GM18526 (cell line): Measurements from ENCODE around the gene LIN37.

Experiments
- POLR2A ChIP-seq: IDR thresholded peaks from 3 replicates; pipeline ENCODE4 v1.6.1; 2011; ENCODE audit not compliant: insufficient read length; ENCODE audit errors: extremely low read depth

The LIN37 gene

DNA sequence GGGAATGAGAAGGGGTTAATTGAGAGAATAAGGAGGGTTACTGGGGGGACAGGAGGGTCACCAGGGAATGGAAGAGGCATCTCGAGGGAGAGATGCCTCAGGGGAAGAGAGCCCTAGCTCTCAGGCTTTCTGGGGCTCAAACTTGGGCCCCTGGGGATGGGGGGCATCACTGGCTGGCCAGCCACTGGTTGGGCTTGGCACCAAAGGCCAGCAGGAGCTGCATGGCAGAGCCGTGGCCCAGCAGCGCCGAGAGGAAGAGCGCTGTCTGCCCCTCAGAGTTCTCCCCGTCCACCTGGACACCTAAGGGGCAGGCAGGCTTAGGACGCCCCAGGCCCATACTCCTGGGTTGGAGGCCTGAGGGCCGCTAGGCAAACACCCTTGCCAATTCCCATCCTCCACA, 44.5 kb downstream of the LIN37 start:
- no peak for TF ChIP-seq POLR2A

DNA sequence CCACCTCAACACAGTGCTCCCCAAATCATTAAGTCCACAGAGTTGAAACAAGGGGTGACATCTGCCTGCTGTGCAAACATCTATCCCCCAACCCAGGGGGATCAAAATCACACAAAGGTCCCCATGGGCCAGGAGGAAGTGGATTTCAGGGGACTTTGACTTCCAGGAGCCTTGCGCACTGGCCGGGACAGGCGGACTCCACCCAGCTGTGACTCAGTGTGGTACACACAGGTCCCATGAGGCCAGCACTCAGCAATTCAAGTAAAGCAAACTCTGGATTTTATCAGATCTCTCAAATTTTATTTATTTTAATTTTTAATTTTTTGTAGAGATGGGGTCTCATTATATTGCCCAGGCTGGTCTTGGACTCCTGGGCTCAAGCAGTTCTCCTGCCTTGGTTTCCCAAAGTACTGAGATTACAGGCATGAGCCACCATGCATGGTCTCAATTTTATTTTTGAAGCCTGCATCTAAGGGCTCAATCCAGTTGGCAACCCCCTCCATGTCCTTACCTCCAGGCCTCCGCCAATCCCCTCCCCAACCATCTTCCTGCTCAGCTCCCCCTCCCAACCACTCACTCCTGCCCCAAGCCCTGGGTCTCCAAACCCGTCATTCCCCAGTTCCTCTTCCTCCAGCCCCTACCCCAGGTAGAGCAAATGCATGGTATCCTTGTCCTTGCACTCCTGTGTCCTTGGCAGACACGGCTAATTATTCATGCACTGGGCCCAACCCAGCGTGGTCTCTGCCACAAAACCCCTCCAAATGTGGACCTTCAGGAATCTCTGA, 45.2 kb downstream of the LIN37 start:
- no peak for TF ChIP-seq POLR2A

DNA sequence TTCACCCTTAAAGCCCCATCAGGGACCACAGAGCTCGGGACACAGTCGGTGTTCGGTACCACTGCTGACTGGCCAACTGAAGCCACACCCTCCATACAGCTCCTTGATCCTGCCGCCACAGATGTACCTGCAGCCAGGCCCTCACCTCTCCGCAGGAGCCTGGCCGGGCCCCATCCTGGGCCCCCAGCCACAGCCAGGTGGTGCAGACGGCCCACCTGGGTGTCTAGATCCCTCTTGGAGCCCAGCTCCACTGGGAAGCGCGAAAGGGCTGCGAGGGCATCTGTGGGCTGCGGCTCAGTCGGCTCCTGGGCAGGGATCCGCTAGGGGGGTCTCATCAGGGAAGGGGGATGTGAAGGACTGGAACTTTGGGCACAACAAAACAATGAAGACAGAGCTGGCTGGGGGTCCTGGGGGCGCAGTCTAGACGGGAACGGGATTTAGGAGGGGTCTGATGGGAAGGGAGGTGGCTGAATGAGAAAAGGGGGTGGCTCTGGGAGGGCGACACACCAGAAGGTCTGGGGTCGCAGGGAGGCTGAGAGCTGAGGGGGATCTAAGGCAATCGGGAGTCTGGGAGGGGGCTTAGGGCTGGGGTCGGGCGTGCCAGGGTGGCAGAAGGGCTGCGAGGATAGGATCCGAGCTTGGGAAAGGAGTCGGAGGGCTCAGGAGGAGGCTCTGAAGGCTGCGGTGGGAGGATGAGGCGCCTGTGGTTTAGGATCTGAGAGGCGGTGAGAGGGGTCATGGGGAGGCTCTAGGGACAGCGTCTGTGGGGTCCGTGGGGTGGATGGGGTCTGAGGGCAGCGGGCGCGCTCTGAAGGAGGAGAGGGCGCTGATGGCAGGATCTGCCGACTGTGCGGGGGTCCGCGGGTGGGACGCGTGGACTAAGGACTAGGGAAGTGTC, 48.5 kb downstream of the LIN37 start:
- no peak for TF ChIP-seq POLR2A

DNA sequence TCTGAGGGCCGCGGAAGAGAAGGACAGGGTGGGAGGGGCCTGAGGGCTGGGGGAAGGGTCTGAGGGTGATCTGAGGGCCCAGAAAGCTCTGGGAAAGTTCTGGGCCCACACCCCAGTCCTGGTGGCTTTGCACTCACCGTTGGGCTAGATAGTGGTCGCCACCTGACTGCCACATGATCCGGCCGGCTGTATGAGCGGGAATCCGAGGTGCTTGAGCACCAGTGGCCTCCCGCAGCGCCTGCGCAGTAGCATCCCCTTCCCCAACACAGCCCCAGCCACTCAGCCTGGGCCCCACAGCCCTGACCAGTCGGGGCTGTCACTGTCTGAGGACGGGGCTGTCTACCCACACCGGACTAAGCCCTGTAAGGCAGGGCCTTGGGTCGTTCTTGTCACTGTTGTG, 49.3 kb downstream of the LIN37 start:
- TF ChIP-seq POLR2A: no peak

DNA sequence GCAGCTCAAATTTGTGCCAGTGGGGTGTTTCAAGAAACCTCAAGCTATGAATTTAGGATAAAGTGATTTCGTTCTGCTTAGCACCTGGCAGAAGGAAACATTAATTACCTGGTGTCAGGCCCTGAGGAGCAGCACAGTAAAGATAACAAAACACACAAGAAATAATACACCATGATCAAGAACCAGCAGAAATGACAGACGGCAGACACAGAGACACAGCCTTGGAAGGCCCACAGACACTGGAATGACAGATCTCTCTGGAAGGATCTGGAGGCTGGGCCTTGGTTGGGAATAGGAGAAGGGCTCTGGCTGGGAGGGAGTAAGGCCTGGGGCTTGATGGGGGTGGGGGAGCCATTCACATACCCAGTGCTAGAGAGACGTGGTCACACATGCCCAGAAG, 53.5 kb downstream of the LIN37 start:
- TF ChIP-seq POLR2A: no peak
